Sigmoid colon (tissue), 4 donors: ENCODE measurements around the gene SMC1B.

Source experiments
- CTCF ChIP-seq, 4 experiments: fragments of 450-650 bp in 3 of 4; fragments of 200-600 bp in 1 of 4; IDR thresholded peaks; one replicate each; pipeline ENCODE4 v1.5.1; 2016 to 2019; ENCODE audit warnings: antibody characterized with exemption in 4 of 4, mild to moderate bottlenecking in 3 of 4, moderate library complexity in 2 of 4
- EP300 ChIP-seq, 4 donors: sonication (generic); formaldehyde crosslinking; IDR thresholded peaks; one replicate each; pipeline ENCODE4 v1.6.1; 2017; ENCODE audit warnings: antibody characterized with exemption in 4 of 4
- POLR2A ChIP-seq, 2 donors: fragments of 450-650 bp; IDR thresholded peaks; one replicate each; pipeline ENCODE4 v1.6.1; 2016; ENCODE audit warnings: antibody characterized with exemption in 2 of 2, mild to moderate bottlenecking in 2 of 2, moderate library complexity in 2 of 2
- POLR2AphosphoS5 ChIP-seq, 4 donors: sonication (generic); formaldehyde crosslinking; IDR thresholded peaks; one replicate each; pipeline ENCODE4 v1.6.1; 2017; ENCODE audit warnings: antibody characterized with exemption in 4 of 4

GRCh38 chr22:45420011-45420410 is 6.6 kb upstream of the SMC1B start:
- TF ChIP-seq CTCF (IDR thresholded peaks at IDR 0.05) (no peak), EP300 (IDR thresholded peaks at IDR 0.05) (no peak), POLR2A (IDR thresholded peaks at IDR 0.05) (no peak), POLR2AphosphoS5 (IDR thresholded peaks at IDR 0.05) (no peak)
